C4-2B (cell line): ENCODE data around the gene ADAM19.

Source experiments
- H3K27ac ChIP-seq: fragments of 450-650 bp; 2 replicates; pipeline ENCODE4 v1.5.1; 2017
- ZFX ChIP-seq: fragments of 450-650 bp; IDR thresholded peaks from 2 replicates; pipeline ENCODE4 v1.6.1; 2017
- TF ChIP-seq, protein P1 (sequence below): fragments of 450-650 bp; conservative IDR thresholded peaks from 2 replicates; pipeline ENCODE4 v1.5.1; 2017; ENCODE audit warnings: mild to moderate bottlenecking

ADAM19 gene

DNA sequence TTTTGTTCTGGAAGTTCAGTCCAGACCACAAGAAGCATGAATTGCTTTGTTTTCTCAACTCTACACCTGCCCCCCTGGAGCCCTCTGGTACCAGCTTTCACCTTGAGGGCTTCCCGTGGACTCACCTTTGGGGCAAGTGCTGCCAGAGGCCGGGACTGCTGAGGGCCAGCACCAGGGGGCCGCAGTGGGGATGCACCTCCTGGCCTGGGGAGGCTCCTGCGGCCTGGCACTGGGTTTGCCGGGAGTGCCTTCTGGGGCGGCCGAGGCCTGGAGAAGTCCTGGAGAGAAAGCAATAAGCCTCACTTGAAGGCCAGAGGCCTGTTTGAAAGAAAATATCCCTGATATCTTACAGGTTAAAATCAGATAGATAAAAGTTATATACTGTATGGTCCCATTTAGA, 93.9 kb downstream of the ADAM19 start:
- no peak overlapping the region for H3K27ac ChIP-seq
- no peak for TF ChIP-seq ZFX
- TF ChIP-seq, protein P1, sequence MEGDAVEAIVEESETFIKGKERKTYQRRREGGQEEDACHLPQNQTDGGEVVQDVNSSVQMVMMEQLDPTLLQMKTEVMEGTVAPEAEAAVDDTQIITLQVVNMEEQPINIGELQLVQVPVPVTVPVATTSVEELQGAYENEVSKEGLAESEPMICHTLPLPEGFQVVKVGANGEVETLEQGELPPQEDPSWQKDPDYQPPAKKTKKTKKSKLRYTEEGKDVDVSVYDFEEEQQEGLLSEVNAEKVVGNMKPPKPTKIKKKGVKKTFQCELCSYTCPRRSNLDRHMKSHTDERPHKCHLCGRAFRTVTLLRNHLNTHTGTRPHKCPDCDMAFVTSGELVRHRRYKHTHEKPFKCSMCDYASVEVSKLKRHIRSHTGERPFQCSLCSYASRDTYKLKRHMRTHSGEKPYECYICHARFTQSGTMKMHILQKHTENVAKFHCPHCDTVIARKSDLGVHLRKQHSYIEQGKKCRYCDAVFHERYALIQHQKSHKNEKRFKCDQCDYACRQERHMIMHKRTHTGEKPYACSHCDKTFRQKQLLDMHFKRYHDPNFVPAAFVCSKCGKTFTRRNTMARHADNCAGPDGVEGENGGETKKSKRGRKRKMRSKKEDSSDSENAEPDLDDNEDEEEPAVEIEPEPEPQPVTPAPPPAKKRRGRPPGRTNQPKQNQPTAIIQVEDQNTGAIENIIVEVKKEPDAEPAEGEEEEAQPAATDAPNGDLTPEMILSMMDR: no peak

DNA sequence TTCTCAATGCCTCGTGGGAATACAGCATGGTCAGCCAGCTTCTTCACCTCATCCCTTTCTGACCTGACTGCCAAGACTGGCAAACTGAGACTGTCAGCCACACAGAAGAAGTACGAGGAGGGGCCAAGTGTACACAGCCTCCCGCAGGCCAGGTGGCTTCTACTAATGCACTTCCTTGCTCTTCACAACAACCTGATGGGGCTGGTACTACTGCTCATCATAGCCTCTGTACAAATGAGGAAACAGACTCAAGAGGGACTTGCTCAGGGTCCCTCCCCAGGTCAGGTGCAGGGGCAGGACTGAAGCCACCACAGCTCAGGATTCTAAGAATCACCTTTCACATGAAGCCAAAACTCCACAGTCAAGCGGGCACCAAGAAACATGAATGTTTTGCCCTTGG, 94.3 kb downstream of the ADAM19 start:
- H3K27ac ChIP-seq: no peak overlapping the region
- no peak for TF ChIP-seq ZFX
- TF ChIP-seq, protein P1: no peak

DNA sequence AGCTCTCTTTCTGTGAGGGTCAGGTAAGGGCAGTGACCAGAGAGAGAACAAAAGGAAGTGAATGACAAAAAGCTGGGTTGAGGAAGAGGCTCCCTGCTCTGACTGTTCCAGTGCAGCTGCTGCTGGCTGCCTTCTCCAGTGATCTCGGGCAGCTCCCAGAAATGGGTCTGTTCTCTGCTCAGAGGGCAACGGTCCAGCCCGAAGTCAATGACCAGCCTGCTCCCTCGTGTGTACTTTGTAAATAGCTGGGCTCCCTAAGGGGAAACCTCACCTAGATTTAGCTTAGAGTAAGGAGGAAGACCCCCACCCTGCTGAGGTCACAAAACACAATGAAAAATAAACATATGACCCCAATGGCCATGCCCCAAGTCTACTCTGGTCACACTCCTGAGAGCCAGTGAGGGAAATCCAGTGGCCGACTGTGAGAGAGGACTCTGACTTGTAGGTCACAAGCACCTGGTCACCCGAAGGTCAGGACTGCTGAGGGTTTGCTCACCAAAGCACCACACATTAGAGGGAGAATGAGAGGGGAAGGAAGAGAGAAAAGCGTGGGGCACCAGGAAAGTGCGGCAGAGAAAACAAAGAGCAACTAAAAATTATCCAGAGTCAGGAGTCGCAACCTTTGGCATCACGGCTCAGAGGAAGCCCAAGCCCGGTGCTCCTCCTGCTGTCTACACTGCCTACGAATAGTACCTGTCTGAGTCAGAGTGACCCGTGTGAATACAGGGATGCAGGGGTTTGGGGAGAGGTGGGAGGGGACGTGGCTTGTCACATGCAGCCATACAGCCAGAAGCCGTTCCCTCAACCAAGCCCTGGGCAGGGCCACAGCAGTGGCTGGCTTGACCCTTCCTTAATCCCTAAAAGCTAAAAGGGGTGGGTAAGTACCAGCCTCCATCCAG, 95.7 kb downstream of the ADAM19 start:
- TF ChIP-seq, protein P1: no peak
- no peak overlapping the region for H3K27ac ChIP-seq

DNA sequence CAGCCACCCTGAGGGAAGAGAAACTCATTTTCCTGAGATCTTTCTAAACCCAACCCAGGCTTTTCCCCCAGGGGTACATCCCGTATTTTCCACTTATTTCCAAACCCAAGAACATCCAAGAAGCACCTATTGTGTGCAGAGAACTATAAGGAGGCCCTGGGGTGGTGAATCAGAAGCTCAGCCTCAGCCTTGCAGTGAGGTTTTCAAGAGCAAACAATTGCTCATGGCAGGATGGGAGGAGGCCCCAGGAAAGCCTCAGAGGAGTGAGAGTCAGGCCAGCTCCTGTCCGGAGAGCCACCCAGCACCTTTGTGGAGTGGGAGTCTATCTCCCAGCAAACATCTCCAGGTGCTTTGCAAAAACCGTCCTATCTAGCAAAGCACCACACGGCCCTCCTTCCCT, 96.4 kb downstream of the ADAM19 start:
- no peak overlapping the region for H3K27ac ChIP-seq
- TF ChIP-seq, protein P1: no peak
- TF ChIP-seq ZFX: no peak

DNA sequence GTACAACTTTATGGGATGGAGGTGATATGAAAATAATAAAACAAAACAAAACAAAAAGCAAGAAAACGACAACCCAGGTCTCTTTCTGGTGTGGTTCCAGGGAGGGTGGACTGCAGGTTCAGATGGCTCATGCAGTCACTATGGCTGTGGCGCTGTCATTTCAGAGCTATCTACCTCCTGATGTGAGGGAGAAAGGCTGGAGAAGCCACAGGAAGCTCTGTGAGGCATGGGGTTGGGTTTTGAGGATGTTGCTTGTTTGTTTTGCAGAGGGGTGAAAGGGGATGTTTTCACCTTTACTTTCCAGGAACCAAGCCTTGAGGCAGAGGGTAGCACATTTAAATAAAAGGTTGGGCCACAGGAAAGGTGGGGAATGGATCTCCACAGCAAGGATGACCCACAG, 96.8 kb downstream of the ADAM19 start:
- no peak overlapping the region for H3K27ac ChIP-seq
- TF ChIP-seq, protein P1: no peak

DNA sequence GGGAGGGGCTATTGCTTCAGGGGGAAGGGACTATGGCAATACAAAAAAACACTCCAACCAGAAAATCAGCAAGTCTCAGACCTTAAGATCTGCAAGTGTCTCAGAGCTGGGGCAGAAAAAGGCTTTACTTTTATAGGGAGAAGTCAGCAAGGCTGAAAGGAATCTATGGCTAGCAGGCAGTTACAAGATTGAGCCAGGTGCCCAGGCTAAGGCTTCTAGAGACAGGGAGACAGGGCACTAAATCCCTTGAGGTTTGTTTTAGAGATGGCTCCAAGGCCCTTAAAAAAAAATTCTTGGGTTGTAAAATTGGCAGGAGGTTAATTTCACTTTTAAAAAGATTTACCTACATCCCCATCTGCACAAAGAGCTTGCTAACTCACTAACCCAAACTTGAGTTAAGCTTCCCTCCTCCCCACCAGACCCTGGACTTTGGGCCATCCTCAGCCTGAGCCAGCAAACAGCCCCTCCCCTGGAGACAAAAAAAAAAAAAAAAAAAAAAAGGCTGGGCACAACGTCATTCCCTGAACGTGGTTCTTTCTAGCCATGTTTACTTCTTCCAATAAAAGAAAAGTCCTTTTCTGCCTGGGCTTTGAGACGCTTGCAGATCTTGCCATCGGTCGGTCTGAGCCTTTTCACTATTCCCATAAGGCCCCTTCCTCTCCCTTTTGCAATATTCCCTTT, 97.6 kb downstream of the ADAM19 start:
- no peak for TF ChIP-seq ZFX
- TF ChIP-seq, protein P1: no peak
- no peak overlapping the region for H3K27ac ChIP-seq

DNA sequence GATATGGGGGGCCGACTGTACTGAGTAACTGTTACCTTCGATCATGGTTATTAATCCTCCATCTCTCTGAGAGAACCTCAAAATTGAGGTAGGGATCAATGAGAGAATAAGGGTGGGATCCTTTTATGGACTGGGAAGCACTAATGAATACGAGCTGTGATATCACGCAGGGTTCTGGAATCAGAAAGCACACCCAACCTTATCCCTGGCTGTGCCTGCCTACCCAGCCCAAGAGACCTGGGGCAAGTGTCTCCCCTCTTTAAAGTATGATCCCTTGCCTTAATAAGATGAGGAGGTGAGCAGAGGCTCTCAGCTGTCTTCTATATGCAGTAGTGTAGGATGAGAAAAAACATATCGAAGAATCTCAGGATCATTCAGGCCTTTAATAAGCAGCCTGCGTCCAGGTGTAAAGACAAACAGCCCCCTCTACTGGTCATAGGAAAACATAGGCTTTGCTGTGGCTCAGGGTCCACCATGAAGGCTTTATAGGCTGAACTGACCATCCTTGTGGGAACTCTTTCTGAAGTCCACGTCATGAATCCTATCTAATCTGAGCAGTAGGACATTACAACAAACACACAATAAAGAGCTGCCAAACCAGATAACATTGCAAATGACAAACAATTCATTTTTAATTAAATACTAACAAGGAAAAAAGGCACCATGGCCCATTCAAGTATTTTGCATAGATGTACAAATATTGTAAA, 98.7 kb downstream of the ADAM19 start:
- no peak overlapping the region for H3K27ac ChIP-seq
- TF ChIP-seq ZFX: no peak
- TF ChIP-seq, protein P1: peak; percentile 92
